PC-9 (cell line): ENCODE results near the gene ZNF777. TPM values are rescaled to one million over a fixed set of nuclear protein-coding genes. Genes with fewer than 3 reads are reported as not detected.
A peak's percentile ranks its signal among the peaks of the same experiment; 100 is the strongest.

ENCODE experiments used
- BruUV-seq: library from RNA; stranded (reverse); fragments of 400-500 nt; replicated peaks from 2 replicates; lab custom pipeline; 2021; lab: Mats Ljungman, UMichigan
- CTCF ChIA-PET: fragments of 300-600 bp; sonication (Branson Sonifier 250); formaldehyde crosslinking; loops from one replicate; lab custom pipeline; 2022; ENCODE audit warnings: antibody characterized with exemption; lab: Charles Lee
- POLR2A ChIA-PET: fragments of 300-600 bp; sonication (Branson Sonifier 250); formaldehyde crosslinking; loops from one replicate; lab custom pipeline; 2022; ENCODE audit warnings: antibody characterized with exemption; ENCODE audit not compliant: unreplicated experiment; lab: Charles Lee
- DNase-seq, 2 experiments: peaks; one replicate each; pipeline versions ENCODE4 v3.0.0 to v3.0.0-alpha.2; 2015 to 2022; ENCODE audit warnings: mixed read lengths in 1 of 2
- H2AFZ ChIP-seq: fragments of 200-600 bp; sonication (generic); 2 replicates; pipeline ENCODE4 v1.8.1; 2017; ENCODE audit warnings: antibody characterized with exemption
- H3F3A ChIP-seq: fragments of 200-600 bp; sonication (generic); 2 replicates; pipeline ENCODE4 v1.8.1; 2017; ENCODE audit warnings: antibody characterized with exemption, mild to moderate bottlenecking, low read depth; ENCODE audit not compliant: insufficient read depth
- H3K27ac ChIP-seq: fragments of 200-600 bp; sonication (generic); 2 replicates; pipeline ENCODE4 v1.6.1; 2016; ENCODE audit warnings: mixed run types
- H3K27me3 ChIP-seq: fragments of 200-600 bp; sonication (generic); 2 replicates; pipeline ENCODE4 v1.6.1; 2016; ENCODE audit warnings: low read depth, mixed run types; ENCODE audit not compliant: insufficient read depth
- H3K36me3 ChIP-seq: fragments of 200-600 bp; sonication (generic); 2 replicates; pipeline ENCODE4 v1.6.1; 2016; ENCODE audit warnings: low read depth, mixed run types
- H3K4me1 ChIP-seq: fragments of 200-600 bp; sonication (generic); replicated peaks from 2 replicates; pipeline ENCODE4 v1.6.1; 2016; ENCODE audit warnings: mixed run types; ENCODE audit not compliant: insufficient read depth
- H3K4me2 ChIP-seq: fragments of 200-600 bp; sonication (generic); 2 replicates; pipeline ENCODE4 v1.6.1; 2017; ENCODE audit warnings: mixed run types
- H3K4me3 ChIP-seq: fragments of 200-600 bp; sonication (generic); 2 replicates; pipeline ENCODE4 v1.6.1; 2016; ENCODE audit warnings: mixed run types
- H3K79me2 ChIP-seq: fragments of 200-600 bp; sonication (generic); 2 replicates; pipeline ENCODE4 v1.6.1; 2017; ENCODE audit warnings: low read depth, mixed run types
- H3K9me2 ChIP-seq: fragments of 200-600 bp; sonication (generic); 2 replicates; pipeline ENCODE4 v1.8.1; 2017; ENCODE audit warnings: mild to moderate bottlenecking; ENCODE audit not compliant: insufficient read depth
- H3K9me3 ChIP-seq: fragments of 200-600 bp; sonication (generic); 2 replicates; pipeline ENCODE4 v1.8.1; 2016; ENCODE audit warnings: low read depth; ENCODE audit not compliant: insufficient read depth
- H4K20me1 ChIP-seq: fragments of 200-600 bp; sonication (generic); 2 replicates; pipeline ENCODE4 v1.8.1; 2017; ENCODE audit not compliant: insufficient read depth
- EZH2 ChIP-seq: fragments of 200-600 bp; sonication (generic); IDR thresholded peaks from 2 replicates; pipeline ENCODE4 v1.8.0; 2017; ENCODE audit warnings: antibody characterized with exemption, low read depth
- intact Hi-C: fragments of 100-400 bp; cut with micrococcal nuclease; formaldehyde crosslinking; loops from one replicate; pipeline ENCODE4 v1.10.0; 2022; ENCODE audit not compliant: unreplicated experiment
- total RNA-seq: library from RNA; stranded (reverse); gene quantifications from 2 replicates; pipeline ENCODE4 v1.2.3, GENCODE V29; 2021
- TF ChIP-seq, protein P1 (sequence below): fragments of 200-600 bp; sonication (generic); conservative IDR thresholded peaks from 2 replicates; pipeline ENCODE4 v1.6.1; 2017; ENCODE audit warnings: mixed run types, antibody characterized with exemption, mild to moderate bottlenecking, moderate library complexity

Gene ZNF777
- total RNA-seq, 1 experiment from 2014 or later, result 13.3 TPM

DNA sequence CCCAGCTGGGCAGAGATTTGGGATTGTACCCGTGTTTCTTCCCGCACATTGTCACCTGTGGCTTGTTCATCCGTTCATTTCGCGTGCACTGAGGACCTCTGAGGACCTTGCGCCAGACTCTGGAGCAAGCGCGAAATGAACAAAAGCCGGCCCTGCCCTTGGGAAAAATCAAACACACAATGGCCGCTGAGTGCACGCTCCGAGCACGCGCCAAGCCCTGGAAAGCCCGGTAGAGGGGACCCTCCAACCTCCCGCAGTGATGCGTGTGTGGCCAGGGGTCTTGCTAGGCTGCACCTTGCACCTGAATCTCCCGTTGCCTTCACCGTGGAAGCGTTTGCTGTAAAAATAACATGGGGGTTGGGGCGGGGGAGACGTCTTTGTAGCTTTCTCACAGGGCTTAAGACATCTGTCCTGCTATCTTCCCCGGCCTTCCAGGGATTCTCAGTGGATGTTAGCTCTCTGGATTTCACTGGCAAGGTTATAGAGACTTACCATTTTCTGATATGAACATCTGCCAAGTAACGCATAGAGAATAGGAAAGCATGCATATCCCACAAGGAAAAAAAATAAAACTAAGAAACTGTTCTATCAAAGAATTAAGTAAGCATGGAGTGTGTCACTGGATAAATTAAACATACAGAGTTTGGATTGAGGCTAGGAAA, 37.3 kb downstream of the ZNF777 start:
- Histone ChIP-seq H3K9me3 (no peaks in the 10 kb centered on the region), H3F3A (peaks cover 7% of the 10 kb centered on the region), H2AFZ (no peak overlapping the region), H3K27me3 (no peaks in the 10 kb centered on the region), H3K4me2 (no peak overlapping the region), H3K9me2 (no peaks in the 10 kb centered on the region), H3K36me3 (no peaks in the 10 kb centered on the region), H4K20me1 (no peaks in the 10 kb centered on the region), H3K4me1 (no peaks in the 10 kb centered on the region), H3K27ac (no peak overlapping the region), H3K4me3 (no peak overlapping the region), H3K79me2 (no peaks in the 10 kb centered on the region)
- no peak for DNase-seq
- ChIA-PET CTCF (interaction anchor here (0.6 to 1.1 kb wide), 3 partner anchors 162 to 461 kb away, joined by 4 to 9 read pairs (median 7); partner anchors contain the start of gene ZNF783), POLR2A (no interaction called here)
- intact Hi-C loops, result loop anchor here (2.0 to 5.0 kb wide), 2 partner anchors 35 to 74 kb away; partner anchors contain the start of gene ZNF746
- TF ChIP-seq EZH2, result no peak
- TF ChIP-seq, protein P1, sequence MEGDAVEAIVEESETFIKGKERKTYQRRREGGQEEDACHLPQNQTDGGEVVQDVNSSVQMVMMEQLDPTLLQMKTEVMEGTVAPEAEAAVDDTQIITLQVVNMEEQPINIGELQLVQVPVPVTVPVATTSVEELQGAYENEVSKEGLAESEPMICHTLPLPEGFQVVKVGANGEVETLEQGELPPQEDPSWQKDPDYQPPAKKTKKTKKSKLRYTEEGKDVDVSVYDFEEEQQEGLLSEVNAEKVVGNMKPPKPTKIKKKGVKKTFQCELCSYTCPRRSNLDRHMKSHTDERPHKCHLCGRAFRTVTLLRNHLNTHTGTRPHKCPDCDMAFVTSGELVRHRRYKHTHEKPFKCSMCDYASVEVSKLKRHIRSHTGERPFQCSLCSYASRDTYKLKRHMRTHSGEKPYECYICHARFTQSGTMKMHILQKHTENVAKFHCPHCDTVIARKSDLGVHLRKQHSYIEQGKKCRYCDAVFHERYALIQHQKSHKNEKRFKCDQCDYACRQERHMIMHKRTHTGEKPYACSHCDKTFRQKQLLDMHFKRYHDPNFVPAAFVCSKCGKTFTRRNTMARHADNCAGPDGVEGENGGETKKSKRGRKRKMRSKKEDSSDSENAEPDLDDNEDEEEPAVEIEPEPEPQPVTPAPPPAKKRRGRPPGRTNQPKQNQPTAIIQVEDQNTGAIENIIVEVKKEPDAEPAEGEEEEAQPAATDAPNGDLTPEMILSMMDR, result no peak
- no TSS peak for BruUV-seq

DNA sequence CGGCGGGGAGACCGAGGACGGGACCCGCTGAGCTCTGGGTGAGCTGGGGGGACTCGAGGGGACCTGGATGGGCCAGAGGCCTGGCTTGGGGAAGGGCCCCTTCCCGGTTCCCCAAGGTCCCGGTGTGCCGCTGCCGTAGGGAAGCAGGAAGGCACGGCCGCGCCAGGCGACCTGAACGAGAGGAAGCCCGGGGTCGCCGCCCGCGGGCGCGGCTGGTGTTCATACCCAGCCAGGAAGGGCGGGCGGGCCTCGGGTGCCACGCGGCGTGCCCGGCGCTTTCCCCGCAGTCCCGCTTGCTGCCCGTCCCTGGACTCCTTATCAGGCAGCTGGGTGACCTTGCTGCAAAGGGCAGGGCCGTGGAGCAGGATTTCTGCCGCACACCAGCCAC, 38.0 kb downstream of the ZNF777 start:
- Histone ChIP-seq H3K27ac (no peak overlapping the region), H3K9me3 (no peaks in the 10 kb centered on the region), H3K4me3 (peak overlapping the region; percentile 69; the same call in 1 of the 2 replicates), H3K36me3 (no peaks in the 10 kb centered on the region), H3K27me3 (no peaks in the 10 kb centered on the region), H3K4me2 (peak overlapping the region; percentile 85), H3K4me1 (no peaks in the 10 kb centered on the region), H3K79me2 (no peaks in the 10 kb centered on the region), H3F3A (peaks cover 7% of the 10 kb centered on the region), H4K20me1 (no peaks in the 10 kb centered on the region), H3K9me2 (no peaks in the 10 kb centered on the region), H2AFZ (peak overlapping the region; percentile 89)
- CTCF ChIA-PET, result interaction anchor here (0.6 to 1.5 kb wide), 4 partner anchors 113 to 260 kb away, joined by 3 to 9 read pairs (median 4); partner anchors contain the start of gene ZNF783
- no TSS peak for BruUV-seq
- intact Hi-C loops, result loop anchor here (1.0 to 5.0 kb wide), 7 partner anchors 34 to 162 kb away; partner anchors contain the start of gene ZNF746
- peak in 1 of 2 experiments; percentile 19 for DNase-seq
- POLR2A ChIA-PET, result no interaction called here
- TF ChIP-seq EZH2, result no peak
- TF ChIP-seq, protein P1, result no peak

DNA sequence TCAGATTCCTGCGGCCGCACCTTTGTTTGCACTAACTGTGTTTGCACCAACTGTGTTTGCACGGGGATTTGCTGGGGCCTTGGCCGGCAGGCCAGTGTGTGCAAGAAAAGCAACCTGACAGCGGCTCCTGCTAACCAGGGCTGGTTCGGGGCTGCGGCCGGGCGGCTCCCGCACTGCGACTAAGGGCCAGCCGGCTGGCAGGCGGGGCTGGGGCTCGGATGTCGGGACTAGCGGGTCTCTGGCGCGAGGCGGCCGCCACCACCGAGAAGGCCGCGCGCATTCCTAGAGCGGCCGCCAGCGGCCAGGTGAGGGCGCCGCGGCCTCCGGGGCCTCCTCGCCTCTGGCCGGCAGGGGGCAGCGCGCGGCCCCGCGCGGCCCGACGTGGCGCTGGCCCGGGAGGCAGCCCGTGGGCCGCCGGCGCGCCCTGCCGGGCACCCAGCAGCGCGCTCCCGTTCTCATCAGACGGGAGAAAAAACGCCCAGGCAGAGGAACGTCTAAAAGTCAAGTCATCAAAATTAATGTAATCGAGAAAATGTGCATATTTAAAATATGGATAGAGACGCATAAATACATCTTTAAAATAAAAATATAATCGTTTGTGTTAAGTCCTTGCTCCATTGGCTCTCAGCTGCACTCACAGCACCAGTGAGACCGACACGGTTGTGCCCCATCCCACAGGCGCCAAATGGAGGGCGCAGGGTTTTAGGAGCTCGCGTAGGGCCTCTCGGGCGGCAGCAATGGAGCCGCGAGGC, 38.5 kb downstream of the ZNF777 start:
- no peaks in the 10 kb centered on the region for H3K9me2 ChIP-seq
- H3K4me2 ChIP-seq, result peak overlapping the region; percentile 85
- H3K27ac ChIP-seq, result no peak overlapping the region
- no peaks in the 10 kb centered on the region for H3K9me3 ChIP-seq
- no peaks in the 10 kb centered on the region for H3K27me3 ChIP-seq
- peak; percentile 69 to 90 for DNase-seq
- H4K20me1 ChIP-seq, result no peaks in the 10 kb centered on the region
- H3K79me2 ChIP-seq, result no peaks in the 10 kb centered on the region
- H2AFZ ChIP-seq, result peak overlapping the region; percentile 95
- H3K4me3 ChIP-seq, result peak overlapping the region; percentile 69
- TF ChIP-seq, protein P1, result peak; percentile 43
- no peak for TF ChIP-seq EZH2
- BruUV-seq, result no TSS peak
- H3F3A ChIP-seq, result peaks cover 7% of the 10 kb centered on the region
- ChIA-PET POLR2A (interaction anchor here (0.5 kb wide), 1 partner anchor 37 kb away, joined by 18 read pairs; no protein-coding TSS in a partner anchor), CTCF (interaction anchor here (0.6 to 1.5 kb wide), 6 partner anchors 36 to 259 kb away, joined by 3 to 9 read pairs (median 3); partner anchors contain the start of gene ZNF783)
- no peaks in the 10 kb centered on the region for H3K4me1 ChIP-seq
- intact Hi-C loops, result loop anchor here (1.0 to 5.0 kb wide), 7 partner anchors 34 to 161 kb away; partner anchors contain the start of gene ZNF746
- no peaks in the 10 kb centered on the region for H3K36me3 ChIP-seq
